ENCODE data around the gene MLIP.
"Not testable (repeated sequence)": the region's sequence is repeated elsewhere in the genome, so short reads cannot be mapped to it uniquely, and the experiment has no call there.

Gene MLIP, protein sequence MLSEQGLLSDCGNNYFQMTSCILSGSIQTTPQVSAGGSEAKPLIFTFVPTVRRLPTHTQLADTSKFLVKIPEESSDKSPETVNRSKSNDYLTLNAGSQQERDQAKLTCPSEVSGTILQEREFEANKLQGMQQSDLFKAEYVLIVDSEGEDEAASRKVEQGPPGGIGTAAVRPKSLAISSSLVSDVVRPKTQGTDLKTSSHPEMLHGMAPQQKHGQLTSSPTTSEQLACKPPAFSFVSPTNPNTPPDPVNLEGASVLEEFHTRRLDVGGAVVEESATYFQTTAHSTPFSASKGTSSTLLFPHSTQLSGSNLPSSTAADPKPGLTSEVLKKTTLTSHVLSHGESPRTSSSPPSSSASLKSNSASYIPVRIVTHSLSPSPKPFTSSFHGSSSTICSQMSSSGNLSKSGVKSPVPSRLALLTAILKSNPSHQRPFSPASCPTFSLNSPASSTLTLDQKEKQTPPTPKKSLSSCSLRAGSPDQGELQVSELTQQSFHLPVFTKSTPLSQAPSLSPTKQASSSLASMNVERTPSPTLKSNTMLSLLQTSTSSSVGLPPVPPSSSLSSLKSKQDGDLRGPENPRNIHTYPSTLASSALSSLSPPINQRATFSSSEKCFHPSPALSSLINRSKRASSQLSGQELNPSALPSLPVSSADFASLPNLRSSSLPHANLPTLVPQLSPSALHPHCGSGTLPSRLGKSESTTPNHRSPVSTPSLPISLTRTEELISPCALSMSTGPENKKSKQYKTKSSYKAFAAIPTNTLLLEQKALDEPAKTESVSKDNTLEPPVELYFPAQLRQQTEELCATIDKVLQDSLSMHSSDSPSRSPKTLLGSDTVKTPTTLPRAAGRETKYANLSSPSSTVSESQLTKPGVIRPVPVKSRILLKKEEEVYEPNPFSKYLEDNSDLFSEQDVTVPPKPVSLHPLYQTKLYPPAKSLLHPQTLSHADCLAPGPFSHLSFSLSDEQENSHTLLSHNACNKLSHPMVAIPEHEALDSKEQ

DNA sequence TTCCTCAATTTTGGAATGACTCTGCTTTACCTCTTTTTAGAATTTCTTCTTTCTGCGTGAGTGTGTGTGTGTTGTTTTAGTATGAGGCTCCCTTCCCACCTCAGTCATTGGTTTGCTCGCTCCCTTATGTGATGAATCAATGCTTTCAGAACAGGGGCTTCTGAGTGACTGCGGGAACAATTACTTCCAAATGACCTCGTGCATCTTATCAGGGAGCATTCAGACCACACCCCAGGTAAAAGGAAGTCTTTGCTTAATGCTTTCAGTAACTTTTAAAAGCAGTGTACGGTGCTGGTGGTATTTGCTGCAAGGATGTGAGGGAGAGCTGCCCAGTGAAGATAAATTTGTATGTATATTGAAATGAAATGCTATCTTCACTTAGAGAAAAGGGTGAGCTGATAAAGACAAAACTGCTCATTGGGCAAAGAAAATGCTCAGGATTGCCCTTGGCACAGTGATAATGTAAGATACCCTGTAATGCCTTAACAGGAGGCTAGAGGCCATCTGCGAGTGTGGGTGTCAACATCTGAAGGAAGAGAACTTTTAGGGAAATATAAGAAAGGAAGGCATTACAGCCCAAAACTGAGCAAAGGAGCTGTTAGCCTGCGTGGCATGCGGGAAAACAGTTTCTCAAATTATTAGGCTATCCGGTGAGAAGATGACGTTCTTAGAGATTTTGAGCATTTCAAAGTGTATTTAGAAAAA lies at the start of gene MLIP:
Gene MLIP (plus strand): TSS at position 103 of the 705 bp plus-strand sequence. CDS start 37 bp downstream, at position 140.
- DNase-seq, result no peak

DNA sequence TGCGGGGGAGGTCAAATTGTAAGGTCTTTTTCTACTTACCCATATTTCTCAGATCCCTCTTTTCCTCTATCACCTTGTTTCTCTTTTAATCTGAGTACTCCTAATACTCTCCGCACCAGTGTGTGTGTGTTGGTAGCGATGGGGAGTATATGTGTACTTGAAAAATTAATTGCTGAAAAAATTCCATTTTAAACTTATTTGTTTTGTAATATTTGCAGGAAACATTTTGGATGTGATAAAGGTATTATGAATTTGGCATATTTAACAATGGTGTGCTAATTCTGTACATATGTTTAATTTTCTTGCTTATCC lies 48.1 kb upstream of the MLIP start:
- no peak for DNase-seq

DNA sequence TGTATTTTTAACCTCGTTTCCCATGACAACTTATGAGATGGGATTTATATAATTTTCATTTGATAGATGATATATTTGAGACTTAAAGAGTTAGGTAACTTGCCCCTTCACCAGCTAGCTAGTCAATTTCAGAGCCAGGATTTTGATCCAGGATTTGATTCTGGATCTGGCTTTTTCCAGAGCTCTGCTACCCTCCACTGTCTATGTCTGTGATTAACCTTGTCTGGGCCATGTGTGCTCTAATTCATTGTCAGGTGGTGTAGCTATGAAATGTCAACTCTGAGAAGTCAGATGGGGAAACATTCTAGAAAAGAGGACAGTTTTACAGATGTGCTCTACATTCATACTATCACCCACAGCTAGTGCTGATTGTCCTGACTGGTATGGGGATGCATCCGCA lies 42.5 kb upstream of the MLIP start:
- DNase-seq, result no peak

DNA sequence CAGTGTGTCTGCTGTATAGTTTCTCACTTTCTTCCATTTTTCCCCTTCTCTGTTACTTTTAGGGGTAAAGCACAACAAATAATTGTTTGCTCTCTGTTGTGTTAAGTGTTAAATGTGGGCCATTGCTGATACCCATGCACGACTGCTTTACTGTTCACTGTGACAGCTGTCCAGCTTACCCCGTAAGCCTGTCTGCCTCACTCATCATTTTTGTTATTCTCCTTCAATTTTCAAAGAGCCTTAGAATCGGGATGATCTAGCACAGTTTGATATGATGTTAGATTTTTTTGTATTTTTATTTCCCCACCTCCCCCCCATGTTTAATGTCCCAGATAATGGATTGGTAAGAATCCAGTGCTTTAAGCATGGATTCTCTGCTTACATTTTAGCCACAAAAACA lies 41.2 kb upstream of the MLIP start:
- no peak for DNase-seq

DNA sequence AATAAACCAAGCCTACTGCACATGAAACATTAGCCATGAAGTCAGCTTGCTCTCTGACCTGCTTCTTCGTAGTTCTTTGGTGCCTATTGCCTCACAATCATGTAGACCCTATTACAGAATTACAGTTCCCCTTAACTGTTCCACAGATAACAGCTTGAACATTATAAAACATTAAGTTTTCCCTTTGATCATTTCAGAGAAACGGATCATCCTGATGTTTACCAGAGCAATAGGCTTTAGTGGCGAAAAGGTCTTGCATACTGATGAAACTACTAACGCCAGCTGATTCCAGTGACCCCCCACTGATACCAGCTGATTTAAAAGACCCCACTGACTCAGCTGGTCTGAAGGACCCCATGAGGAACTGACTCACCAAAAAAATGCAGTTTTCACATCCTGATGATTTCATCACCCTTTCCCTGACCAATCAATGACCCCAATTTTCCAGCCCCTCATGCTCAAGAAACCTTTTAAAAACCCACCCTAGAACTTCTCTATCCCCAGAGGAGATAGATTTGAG lies 39.4 kb upstream of the MLIP start:
- DNase-seq, result no peak

DNA sequence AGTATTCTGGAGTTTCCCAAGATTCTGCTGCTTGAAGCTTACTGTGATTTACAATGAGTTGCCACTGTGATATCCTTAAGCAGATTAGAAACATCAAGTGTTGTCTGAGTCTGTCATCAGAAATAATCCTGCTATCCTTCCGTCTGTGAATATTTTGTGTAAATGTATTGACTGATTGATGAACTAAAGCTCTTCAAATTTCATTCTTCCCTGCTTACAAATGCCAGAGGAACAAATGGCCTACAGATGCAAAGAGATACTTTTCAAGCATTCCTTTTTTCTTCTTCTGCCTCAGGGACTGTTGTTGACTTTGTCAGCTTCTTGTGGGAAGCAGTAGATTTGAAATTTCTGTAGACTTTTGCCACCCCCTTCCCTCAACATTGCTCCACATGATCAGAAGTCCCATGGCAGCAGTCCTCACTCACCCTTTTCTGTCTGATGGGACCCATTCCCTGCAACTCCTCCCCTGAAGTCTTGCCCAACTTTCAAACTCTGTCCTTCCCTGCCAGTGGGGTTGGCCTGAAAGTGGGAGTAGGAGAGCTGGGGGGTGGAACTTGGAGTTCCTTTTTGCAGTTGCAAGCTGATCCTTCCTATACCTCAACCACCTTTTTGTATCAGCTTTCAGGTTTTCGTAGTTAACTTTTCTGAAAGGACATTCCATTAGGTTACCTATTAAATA lies 38.5 kb upstream of the MLIP start:
- DNase-seq, result no peak

DNA sequence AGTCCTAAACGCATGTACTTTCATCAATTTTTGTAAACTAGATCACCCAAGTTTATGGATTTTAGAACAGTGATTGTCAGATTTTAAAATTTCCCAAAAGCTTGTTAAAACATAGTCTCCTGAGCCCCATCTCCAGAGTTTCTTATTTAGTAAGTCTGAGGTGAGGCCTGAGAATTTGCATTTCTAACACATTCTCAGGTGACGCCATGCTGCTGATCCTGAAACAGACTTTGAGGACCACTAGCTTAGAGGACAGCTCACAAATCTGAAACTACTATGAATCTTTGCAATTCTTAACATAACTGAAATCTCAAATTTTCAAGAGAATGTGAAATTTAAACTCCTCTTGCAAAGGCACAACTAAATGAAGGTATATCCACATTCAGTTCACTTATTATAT lies 37.8 kb upstream of the MLIP start:
- no peak for DNase-seq

DNA sequence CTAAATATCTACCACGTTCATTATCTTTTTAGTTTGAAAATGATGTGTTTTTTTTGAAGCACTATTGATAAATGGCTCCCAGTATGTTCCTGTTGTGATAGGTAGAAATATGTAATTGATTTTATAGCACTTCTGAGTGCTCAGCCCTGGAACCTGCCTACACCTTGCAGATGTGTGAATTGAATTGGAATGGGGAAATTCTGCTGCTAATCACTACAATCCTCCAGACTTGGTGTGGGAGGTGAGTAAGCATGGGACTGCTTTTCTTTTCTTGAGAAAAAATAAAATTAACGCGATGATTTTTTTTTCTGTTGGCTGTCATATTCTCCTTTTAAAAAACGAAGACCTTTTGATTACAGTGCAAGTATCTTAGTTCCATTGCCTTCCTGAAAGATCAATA lies 37.1 kb upstream of the MLIP start:
- no peak for DNase-seq

DNA sequence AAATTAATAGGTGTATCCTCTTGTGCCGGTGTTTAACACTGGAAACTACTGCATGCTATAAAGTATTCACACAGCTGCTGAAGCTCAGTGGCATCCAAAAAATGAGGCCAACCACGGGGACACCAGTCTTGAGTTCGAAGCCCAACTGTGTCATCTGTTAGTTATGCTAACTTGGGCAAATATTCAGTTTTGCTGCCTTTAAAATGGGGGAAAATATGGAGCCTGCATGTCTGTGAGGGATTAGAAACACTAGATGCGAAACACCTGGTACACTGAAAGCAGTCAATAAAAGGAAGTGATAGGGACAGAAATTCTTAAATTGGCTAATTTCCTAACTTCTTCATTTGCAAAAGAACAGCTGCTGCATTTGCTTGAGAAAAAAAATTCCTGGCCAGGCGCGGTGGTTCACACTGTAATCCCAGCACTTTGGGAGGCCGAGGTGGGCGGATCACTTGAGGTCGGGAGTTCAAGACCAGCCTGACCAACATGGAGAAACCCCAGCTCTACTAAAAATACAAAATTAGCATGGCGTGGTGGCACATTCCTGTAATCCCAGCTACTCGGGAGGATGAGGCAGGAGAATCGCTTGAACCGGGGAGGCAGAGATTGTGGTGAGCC lies 36.6 kb upstream of the MLIP start:
- DNase-seq, result no peak

DNA sequence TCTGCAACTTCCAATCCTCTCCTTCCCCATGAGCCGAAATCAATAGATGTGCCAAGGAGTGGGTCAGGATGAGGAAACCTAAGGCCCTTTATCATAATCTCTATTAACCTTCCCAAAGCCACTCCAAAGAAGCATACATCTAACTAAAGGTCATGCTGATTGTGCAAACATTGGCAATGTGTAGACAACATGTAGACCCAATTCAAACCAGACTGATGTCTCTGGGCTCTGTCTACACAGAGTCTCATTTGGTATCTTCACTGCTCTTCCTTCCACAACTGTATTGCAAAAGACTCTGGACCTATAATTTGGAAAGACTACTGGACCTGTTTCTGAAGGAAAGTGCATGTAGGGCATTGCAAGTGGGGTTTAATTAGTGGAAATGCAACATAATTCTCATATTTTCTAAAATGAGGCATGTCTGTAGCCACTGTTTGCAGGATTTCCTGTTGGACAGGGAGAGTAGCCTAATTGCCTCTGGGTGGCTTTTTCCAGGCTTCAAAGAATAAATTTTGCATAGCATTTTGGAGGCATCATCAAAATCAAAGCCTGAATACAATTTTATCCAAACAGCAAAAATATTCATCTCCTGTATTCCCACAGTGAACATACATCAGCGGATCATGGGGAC lies 35.0 kb upstream of the MLIP start:
- no peak for DNase-seq

DNA sequence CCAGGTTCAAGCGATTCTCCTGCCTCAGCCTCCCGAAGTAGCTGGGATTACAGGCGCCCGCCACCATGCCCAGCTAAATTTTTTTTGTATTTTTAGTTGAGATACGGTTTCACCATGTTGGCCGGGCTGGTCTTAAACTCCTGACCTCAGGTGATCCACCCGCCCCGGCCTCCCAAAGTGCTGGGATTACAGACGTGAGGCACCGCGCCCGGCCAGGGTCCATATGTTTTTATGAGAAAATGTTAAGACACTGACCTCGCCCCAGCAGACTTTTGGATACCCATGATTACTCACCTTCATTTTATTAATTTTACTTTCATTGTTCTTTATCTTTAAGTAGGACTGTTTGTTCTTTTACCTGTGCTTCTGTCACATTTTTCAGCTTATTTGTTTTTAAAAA lies 29.7 kb upstream of the MLIP start:
- not testable (repeated sequence) for DNase-seq

DNA sequence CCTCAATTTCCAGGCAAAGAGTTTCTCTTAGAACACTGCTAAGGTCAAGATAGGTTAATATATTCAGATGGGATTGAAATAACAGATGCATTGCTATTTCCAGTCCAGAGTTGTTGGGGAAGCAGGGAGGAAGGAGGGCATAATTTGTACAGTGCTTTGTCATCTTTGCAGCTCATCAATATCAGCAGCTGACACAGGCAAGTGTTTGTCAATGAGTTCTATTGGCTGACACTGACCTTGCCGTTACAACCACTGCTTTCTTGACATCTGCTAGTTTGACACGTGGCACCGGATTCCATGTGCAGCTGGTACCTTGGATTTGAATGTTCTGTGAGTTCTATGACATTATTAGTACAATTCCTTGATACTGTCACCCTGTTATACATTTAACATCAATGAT lies 28.0 kb upstream of the MLIP start:
- DNase-seq, result no peak

DNA sequence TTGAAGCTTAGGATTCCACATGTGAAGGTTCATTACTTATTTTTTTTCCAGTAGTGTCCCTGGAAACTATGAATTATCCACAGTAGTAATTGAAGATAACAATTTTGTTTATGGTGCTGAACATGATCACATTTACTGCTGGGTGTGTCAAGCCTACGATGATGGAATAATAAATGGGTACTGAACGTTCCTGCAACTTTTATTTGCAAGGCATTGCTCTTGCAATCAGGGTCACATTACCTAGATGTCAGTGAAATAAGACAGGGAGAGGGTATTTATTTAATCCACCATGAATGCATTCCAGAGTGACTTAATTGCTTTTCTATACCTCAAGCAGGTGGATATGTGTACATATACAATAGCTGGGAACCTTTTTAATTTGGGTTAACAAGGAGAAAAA lies 27.0 kb upstream of the MLIP start:
- no peak for DNase-seq

DNA sequence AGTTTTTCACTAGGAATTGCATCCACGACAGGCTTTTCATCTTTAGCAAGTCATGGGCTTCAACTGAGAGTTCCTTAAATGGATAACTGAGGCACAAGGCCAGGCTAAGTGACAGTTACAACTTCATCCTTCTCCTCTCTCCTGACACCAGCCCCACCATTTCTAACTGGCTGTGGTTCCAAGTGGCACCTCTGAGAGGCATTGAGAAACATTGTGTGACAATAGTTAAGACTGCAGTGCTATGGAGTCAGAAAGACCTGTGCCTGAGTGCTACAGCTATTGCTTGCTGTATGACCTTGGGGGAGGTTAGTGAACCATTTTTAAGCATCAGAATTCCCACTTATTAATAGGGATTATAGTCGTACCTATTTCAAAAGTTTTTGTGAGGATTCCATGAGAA lies 26.2 kb upstream of the MLIP start:
- DNase-seq, result no peak

DNA sequence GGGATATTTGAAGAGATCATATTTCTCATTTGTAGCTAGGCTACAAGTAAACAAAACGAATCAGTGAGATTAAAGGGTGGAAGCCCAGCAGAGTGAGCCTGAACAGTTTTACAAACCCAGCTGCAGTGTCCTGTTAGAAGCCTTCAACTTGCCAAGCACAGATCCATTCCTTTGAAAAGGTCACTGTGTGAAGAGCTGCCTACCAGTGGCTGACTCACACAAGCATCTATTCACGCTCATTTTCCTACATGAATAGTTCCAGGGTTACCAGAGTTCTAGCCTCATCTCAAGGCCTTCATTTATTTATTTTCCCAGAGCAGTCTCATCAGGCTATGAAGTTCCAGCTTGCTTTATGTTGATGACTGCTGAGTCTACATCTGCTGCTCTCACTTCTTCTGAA lies 25.7 kb upstream of the MLIP start:
- DNase-seq, result no peak

DNA sequence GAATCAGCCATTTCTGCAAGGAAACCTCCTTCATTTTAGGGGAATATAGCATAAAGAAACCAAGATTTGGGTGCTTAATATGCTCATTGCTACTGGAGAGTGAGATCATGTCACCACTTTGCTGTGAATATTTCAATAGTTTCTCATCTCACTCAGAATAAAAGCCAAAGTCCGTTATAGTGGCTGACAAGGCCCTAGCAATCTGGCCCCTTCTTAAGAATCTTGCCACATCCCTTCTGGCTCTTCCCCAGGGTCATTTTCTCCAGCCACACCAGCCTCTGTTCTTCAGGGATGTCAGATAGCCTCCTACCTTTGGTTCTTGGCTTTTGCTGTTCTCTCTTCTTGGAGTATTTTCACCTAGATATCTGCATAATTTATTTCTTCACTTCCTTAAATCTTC lies 24.8 kb upstream of the MLIP start:
- no peak for DNase-seq

DNA sequence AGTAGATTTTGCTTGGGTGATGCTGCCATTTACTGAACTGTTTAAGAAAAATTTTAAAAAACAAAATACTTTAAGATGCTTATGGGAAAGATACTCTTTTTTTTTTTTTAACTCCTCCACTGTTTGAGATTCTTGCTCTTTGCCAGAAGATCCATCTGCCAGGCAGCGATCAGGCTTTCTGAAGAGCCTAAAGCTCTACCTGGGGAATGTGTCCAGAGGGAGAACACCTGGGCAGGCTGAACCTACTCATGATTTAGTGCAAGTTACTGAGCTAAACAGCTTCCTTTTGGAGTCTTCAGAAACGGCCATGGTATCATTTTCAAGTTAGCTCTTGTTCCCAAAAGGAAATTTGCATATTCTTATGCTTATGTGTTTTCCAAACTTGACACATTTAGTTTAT lies 23.5 kb upstream of the MLIP start:
- DNase-seq, result no peak

DNA sequence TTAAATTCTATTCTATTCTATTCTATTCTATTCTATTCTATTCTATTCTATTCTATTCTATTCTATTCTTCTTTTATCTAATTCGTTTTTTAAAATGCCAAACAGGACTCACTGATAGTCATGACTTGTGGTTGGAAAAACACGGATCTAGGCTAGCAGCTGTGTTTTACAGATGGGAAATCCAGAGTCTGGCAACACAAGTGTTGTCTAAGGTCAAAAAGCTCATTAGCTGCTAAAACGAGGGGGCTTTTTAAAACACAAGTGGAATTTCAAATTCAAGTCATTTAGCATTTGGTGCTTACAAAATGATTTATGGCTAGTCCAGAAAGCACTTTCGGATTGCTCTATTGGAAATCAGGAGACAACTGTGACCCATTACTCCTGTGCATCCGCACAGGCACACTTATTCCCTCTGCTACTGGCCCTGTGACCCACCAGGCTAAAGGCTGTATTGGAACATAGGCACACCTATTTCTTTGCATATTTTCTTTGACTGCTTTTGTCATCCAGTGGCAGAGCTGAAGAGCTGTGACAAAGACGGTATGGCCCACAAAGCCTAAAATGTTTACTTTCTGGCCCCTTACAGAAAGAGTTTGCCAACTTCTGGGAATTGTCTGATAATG lies 17.8 kb upstream of the MLIP start:
- no peak for DNase-seq

DNA sequence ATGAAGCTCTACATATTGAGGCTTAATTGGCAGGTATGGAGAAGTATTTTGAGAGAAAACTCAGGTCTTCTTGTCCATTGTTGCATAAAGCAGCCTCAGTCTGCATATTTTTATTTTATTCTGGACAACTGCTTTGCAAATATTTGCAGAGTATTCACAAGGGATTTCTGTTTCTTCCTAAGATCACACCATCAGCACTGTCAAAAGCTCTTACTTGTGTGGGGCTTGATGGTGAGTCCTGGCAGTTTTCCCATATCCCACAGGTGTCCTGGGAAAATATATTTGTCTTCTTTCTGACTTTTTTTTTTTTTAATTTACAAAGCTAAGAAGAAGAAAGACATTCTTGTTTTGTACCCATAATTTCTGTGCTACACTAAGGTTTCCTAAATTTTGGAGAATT lies 16.9 kb upstream of the MLIP start:
- DNase-seq, result no peak

DNA sequence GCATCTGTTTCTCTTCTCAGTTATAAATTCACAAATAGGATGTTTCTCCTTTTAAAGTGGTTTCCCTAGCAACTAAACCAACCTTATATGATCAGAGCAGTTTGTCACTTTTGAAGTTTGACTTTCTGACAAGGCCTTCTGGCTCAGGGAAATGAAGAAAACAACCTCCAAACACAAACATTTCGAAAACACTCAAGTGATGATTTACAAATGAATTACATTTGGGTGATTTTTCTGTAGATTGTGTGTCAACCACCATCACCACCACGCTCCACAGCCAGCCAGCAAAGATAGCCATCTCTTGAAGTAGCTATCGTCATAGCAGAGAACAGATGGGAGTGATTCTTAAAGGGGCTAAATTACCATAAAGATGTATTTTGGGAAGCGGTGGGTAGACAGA lies 16.5 kb upstream of the MLIP start:
- no peak for DNase-seq

DNA sequence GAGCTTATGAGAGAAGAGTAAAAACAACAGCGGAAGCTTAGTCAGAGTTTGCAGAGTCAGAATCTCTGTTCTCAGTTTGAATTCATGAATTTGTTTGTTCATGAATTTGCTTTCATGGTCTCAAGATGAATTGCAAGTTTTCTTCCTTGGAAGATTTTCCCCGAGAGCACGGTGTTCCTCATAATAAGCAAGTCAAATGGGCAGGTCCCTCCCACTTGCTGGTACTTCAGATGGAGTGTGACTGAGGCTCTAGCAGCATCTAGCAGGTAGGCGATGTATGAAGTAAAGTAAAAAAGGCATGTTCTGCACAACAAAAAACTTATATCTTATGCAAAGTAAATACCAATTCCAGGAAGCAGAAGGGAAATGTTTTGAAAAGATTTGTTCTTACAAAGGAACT lies 15.5 kb upstream of the MLIP start:
- no peak for DNase-seq

Data from GOT3 (cell line).